Adipocyte (in vitro differentiated cells): Measurements from ENCODE around the gene C20orf144.
A peak's percentile ranks its signal among the peaks of the same experiment; 100 is the strongest.

Source experiments
- DNase-seq: peaks from one replicate; pipeline ENCODE4 v3.0.0-alpha.2; 2015; ENCODE audit warnings: low read depth
- H3K27me3 ChIP-seq: replicated peaks from 2 replicates; pipeline ENCODE4 v1.7.0; 2013; ENCODE audit warnings: mild to moderate bottlenecking, low read length, moderate library complexity; ENCODE audit not compliant: control insufficient read depth, insufficient read depth
- H3K36me3 ChIP-seq: 2 replicates; pipeline ENCODE4 v1.7.0; 2013; ENCODE audit warnings: low read length, mild to moderate bottlenecking, moderate library complexity; ENCODE audit not compliant: control insufficient read depth, insufficient read depth, severe bottlenecking
- H3K4me1 ChIP-seq: 2 replicates; pipeline ENCODE4 v1.7.0; 2013; ENCODE audit warnings: mild to moderate bottlenecking, low read length, moderate library complexity; ENCODE audit not compliant: control insufficient read depth, insufficient read depth
- H3K4me3 ChIP-seq: 2 replicates; pipeline ENCODE4 v1.7.0; 2013; ENCODE audit warnings: mild to moderate bottlenecking, low read length, moderate library complexity
- H3K9ac ChIP-seq: 2 replicates; pipeline ENCODE4 v1.7.0; 2013; ENCODE audit warnings: mild to moderate bottlenecking, low read length, moderate library complexity
- H3K9me3 ChIP-seq: 2 replicates; pipeline ENCODE4 v1.7.0; 2013; ENCODE audit warnings: mild to moderate bottlenecking, low read length, moderate library complexity; ENCODE audit not compliant: control insufficient read depth

C20orf144 gene

GRCh38 chr20:33674294-33675135, 12.4 kb downstream of the C20orf144 start, which contains the start of gene NECAB3:
Gene NECAB3, minus strand, starts transcription at chr20:33674428. Its CDS starts 76 bp downstream, at chr20:33674352.
- peak within 1 kb of the TSS; percentile 89 for H3K4me3 ChIP-seq
- peak within 1 kb of the TSS; percentile 93 for H3K9ac ChIP-seq
- peak; percentile 93 for DNase-seq
- H3K9me3 ChIP-seq = no peaks in the 10 kb centered on the region
- peaks cover 58% of the 10 kb centered on the region for H3K4me1 ChIP-seq
- H3K27me3 ChIP-seq = no peaks in the 10 kb centered on the region
- H3K36me3 ChIP-seq = peaks cover 18% of the 10 kb centered on the region

GRCh38 chr20:33675136-33675959, 13.2 kb downstream of the C20orf144 start:
- peak overlapping the region; percentile 81 for H3K4me3 ChIP-seq
- peak overlapping the region; percentile 86 for H3K9ac ChIP-seq
- H3K27me3 ChIP-seq = no peaks in the 10 kb centered on the region
- DNase-seq = no peak
- H3K9me3 ChIP-seq = no peaks in the 10 kb centered on the region
- peaks cover 62% of the 10 kb centered on the region for H3K4me1 ChIP-seq
- peaks cover 11% of the 10 kb centered on the region for H3K36me3 ChIP-seq

- H3K27me3 ChIP-seq = no peaks in the 10 kb centered on the region
- H3K4me3 ChIP-seq = peak overlapping the region; percentile 81
- H3K9me3 ChIP-seq = no peaks in the 10 kb centered on the region
- peaks cover 6% of the 10 kb centered on the region for H3K36me3 ChIP-seq
- H3K4me1 ChIP-seq = peaks cover 70% of the 10 kb centered on the region
- no peak for DNase-seq
- peak overlapping the region; percentile 86 for H3K9ac ChIP-seq
These were observed 14.0 kb downstream of the C20orf144 start for GRCh38 chr20:33676121-33676520.

- no peak for DNase-seq
- Histone ChIP-seq H3K36me3 (no peaks in the 10 kb centered on the region), H3K9ac (peak overlapping the region; percentile 86), H3K9me3 (no peaks in the 10 kb centered on the region), H3K4me1 (peaks cover 71% of the 10 kb centered on the region), H3K27me3 (no peaks in the 10 kb centered on the region), H3K4me3 (no peak overlapping the region)
These were observed 14.8 kb downstream of the C20orf144 start for GRCh38 chr20:33676652-33677645.

- no peaks in the 10 kb centered on the region for H3K27me3 ChIP-seq
- no peak for DNase-seq
These were observed 16.0 kb downstream of the C20orf144 start for GRCh38 chr20:33677991-33678702.

GRCh38 chr20:33679758-33680485, 17.8 kb downstream of the C20orf144 start:
- H3K4me3 ChIP-seq = no peak overlapping the region
- no peaks in the 10 kb centered on the region for H3K27me3 ChIP-seq
- no peak for DNase-seq
- H3K9ac ChIP-seq = no peak overlapping the region
- peaks cover 55% of the 10 kb centered on the region for H3K4me1 ChIP-seq
- H3K9me3 ChIP-seq = no peaks in the 10 kb centered on the region
- H3K36me3 ChIP-seq = no peaks in the 10 kb centered on the region

More at GRCh38 chr20:33677991-33678702, 16.0 kb downstream of the C20orf144 start:
- H3K36me3 ChIP-seq = no peaks in the 10 kb centered on the region
- H3K4me3 ChIP-seq = peak overlapping the region; percentile 32
- no peaks in the 10 kb centered on the region for H3K9me3 ChIP-seq
- H3K9ac ChIP-seq = peak overlapping the region; percentile 61
- peaks cover 59% of the 10 kb centered on the region for H3K4me1 ChIP-seq

- Histone ChIP-seq H3K4me3 (no peak overlapping the region), H3K9ac (no peak overlapping the region), H3K9me3 (no peaks in the 10 kb centered on the region), H3K27me3 (no peaks in the 10 kb centered on the region), H3K36me3 (no peaks in the 10 kb centered on the region), H3K4me1 (peaks cover 55% of the 10 kb centered on the region)
- DNase-seq = no peak
These were observed 18.6 kb downstream of the C20orf144 start for GRCh38 chr20:33680686-33681085.

GRCh38 chr20:33681288-33681687, 19.2 kb downstream of the C20orf144 start:
- Histone ChIP-seq H3K9ac (no peak overlapping the region), H3K4me1 (peaks cover 49% of the 10 kb centered on the region), H3K36me3 (no peaks in the 10 kb centered on the region), H3K4me3 (no peak overlapping the region), H3K9me3 (no peaks in the 10 kb centered on the region), H3K27me3 (no peaks in the 10 kb centered on the region)
- no peak for DNase-seq

- no peaks in the 10 kb centered on the region for H3K27me3 ChIP-seq
- no peaks in the 10 kb centered on the region for H3K36me3 ChIP-seq
- DNase-seq = no peak
- no peaks in the 10 kb centered on the region for H3K9me3 ChIP-seq
- H3K4me1 ChIP-seq = peaks cover 48% of the 10 kb centered on the region
- H3K9ac ChIP-seq = no peak overlapping the region
- H3K4me3 ChIP-seq = no peak overlapping the region
These were observed 19.7 kb downstream of the C20orf144 start for GRCh38 chr20:33681728-33682353.
